Colonic mucosa (tissue), 4 donors: ENCODE results near the gene RIMS1. TPM values are rescaled to one million over a fixed set of nuclear protein-coding genes. Genes with fewer than 3 reads are reported as not detected.
"Not testable (repeated sequence)": the region's sequence is repeated elsewhere in the genome, so short reads cannot be mapped to it uniquely, and the experiment has no call there.

Experiments
- DNase-seq: peaks from one replicate; pipeline ENCODE4 v3.0.0-alpha.2; 2020
- H3K27ac ChIP-seq: fragments of 200-600 bp; one replicate; pipeline ENCODE4 v1.8.0; 2021
- H3K27me3 ChIP-seq: fragments of 200-600 bp; one replicate; pipeline ENCODE4 v1.8.0; 2021
- H3K36me3 ChIP-seq: fragments of 200-600 bp; one replicate; pipeline ENCODE4 v1.8.0; 2021
- H3K4me1 ChIP-seq: fragments of 200-600 bp; one replicate; pipeline ENCODE4 v1.8.0; 2021; ENCODE audit warnings: mild to moderate bottlenecking
- H3K4me3 ChIP-seq: fragments of 200-600 bp; one replicate; pipeline ENCODE4 v1.8.0; 2021
- H3K9ac ChIP-seq, 2 donors: one replicate each; pipeline ENCODE4 v1.7.0; 2013; ENCODE audit warnings: control low read depth in 2 of 2, low read depth in 2 of 2, low read length in 2 of 2
- H3K9me3 ChIP-seq: fragments of 200-600 bp; one replicate; pipeline ENCODE4 v1.8.0; 2021
- CTCF ChIP-seq: fragments of 200-600 bp; IDR thresholded peaks from one replicate; pipeline ENCODE4 v1.8.0; 2022; ENCODE audit warnings: antibody characterized with exemption, mild to moderate bottlenecking
- intact Hi-C: fragments of 100-400 bp; cut with DNase I; formaldehyde crosslinking; loops from one replicate; pipeline ENCODE4 v1.14.1; 2022
- total RNA-seq, 2 donors: library from RNA; stranded (reverse); fragmentation: NEBNext Ultra II Directional in 1 of 2; extraction: Animal tissue kit (Norgen Biotek cat#: 25700) in 1 of 2; gene quantifications; one replicate each; pipeline ENCODE4 v1.2.1, GENCODE V29; 2021
- donor health status: healthy.
- donor health status: DM: no; HTN: no; CAD: no.
- donor health status: DM: no; HTN: no; CAD: no.

The RIMS1 gene
- total RNA-seq, 2 donors from 2014 or later = 0.17 to 0.56 TPM

DNA sequence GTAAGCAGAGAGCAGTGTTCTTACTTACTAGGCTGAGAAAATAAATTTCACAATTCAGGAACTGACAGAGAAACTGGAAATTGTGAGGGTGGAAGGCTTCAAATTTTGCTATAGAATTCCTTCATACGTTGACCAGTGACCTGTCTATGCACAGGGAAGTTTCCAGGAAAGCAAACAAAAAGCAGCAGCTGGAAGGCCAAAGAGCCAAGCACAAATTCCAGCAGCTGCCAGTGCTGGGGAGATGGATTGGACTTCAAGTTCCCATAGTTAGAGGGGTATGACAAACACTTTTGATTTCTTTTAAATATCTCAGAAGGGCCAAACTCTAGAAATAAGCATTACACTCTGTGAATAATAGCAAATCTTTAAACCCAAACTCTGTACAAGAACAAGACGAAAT, 436.4 kb downstream of the RIMS1 start:
- DNase-seq = no peak
- intact Hi-C loops = no loop called here

DNA sequence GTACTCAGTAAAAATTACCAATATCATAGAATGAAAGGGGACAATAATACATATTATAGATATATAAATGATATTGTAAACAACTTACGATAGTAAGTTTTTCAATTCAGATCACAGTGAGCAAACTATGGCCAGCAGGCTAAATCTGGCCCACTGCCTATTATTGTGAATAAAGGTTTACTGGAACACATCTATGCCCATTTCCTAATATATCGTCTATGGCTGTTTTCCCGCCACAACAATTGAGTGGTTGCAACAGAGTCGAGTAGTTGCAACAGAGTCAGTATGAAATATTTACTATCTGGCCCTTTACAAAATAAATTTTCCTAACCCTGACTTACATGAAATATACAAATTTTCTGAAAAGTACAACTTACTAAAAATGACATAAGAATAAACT, 438.2 kb downstream of the RIMS1 start:
- no peaks in the 10 kb centered on the region for H3K36me3 ChIP-seq
- intact Hi-C loops = no loop called here
- no peaks in the 10 kb centered on the region for H3K9me3 ChIP-seq
- H3K27me3 ChIP-seq = no peaks in the 10 kb centered on the region
- no peak overlapping the region for H3K27ac ChIP-seq
- DNase-seq = no peak
- no peak overlapping the region for H3K4me3 ChIP-seq
- no peak for TF ChIP-seq CTCF
- H3K4me1 ChIP-seq = no peaks in the 10 kb centered on the region
- H3K9ac ChIP-seq = no peak overlapping the region

More for the DNA sequence above, 436.4 kb downstream of the RIMS1 start:
- Histone ChIP-seq H3K4me1 (no peaks in the 10 kb centered on the region), H3K4me3 (no peak overlapping the region), H3K27ac (no peak overlapping the region), H3K27me3 (no peaks in the 10 kb centered on the region), H3K9me3 (no peaks in the 10 kb centered on the region), H3K9ac (no peak overlapping the region), H3K36me3 (no peaks in the 10 kb centered on the region)
- no peak for TF ChIP-seq CTCF

DNA sequence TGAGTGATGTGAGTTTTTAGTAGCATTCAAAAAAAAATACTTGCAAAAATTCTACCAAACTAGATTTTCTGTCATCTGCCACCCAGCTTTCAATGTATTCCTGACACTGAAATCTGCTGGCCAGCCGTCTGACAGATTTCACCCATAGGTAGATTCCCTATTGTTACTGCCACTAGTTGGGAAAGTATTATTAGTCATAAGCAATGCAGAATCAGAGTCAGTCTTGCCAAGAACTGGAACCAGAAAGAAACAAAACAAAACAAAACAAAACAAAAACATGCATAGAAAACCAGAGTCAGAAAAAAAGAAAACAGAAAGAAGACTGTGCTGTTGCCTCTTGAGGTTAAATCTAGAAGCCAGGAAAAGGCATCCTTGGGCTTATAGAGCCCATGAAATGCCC, 442.4 kb downstream of the RIMS1 start:
- no peak overlapping the region for H3K27ac ChIP-seq
- H3K4me1 ChIP-seq = no peaks in the 10 kb centered on the region
- no peaks in the 10 kb centered on the region for H3K36me3 ChIP-seq
- no peak overlapping the region for H3K9ac ChIP-seq
- TF ChIP-seq CTCF = no peak
- intact Hi-C loops = no loop called here
- DNase-seq = no peak
- no peak overlapping the region for H3K4me3 ChIP-seq
- no peaks in the 10 kb centered on the region for H3K27me3 ChIP-seq
- H3K9me3 ChIP-seq = no peaks in the 10 kb centered on the region

DNA sequence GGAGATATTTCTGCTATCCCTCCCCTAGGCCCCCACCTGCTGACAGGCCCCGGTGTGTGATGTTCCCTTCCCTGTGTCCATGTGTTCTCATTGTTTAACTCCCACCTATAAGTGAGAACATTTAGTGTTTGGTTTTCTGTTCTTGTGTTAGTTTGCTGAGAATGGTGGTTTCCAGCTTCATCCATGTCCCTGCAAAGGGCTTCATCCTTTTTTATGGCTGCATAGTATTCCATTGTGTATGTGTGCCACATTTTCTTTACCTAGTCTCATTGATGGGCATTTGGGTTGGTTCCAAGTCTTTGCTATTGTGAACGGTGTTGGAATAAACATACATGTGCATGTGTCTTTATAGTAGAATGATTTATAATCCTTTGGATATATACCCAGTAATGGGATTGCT, 448.9 kb downstream of the RIMS1 start:
- H3K4me1 ChIP-seq, H3K27ac ChIP-seq, DNase-seq, H3K4me3 ChIP-seq, intact Hi-C loops, H3K9me3 ChIP-seq, H3K27me3 ChIP-seq, H3K9ac ChIP-seq, H3K36me3 ChIP-seq: not testable (repeated sequence)

DNA sequence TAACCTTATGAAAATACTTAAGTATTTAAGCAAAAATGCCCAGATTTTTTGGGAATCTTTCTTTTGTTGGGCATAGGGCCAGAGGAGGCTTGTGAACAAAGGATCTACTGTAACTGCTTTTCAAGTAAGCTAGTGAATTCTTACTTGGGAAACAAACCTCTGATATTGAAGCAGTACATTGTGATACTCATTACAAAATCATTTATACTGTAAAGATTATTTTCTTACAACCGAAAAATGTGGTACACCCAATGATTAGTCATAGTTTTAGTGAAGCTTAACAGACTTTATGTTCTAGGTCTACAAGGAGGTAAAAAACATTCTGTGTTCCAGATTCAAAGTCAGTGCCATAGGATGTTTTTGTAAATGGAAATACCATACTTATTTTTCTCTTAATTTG, 462.6 kb downstream of the RIMS1 start:
- H3K27me3 ChIP-seq = no peaks in the 10 kb centered on the region
- no peak for TF ChIP-seq CTCF
- DNase-seq = no peak
- no peaks in the 10 kb centered on the region for H3K36me3 ChIP-seq
- H3K4me3 ChIP-seq = no peak overlapping the region
- no peaks in the 10 kb centered on the region for H3K4me1 ChIP-seq
- H3K27ac ChIP-seq = no peak overlapping the region
- intact Hi-C loops = no loop called here
- H3K9ac ChIP-seq = no peak overlapping the region
- no peaks in the 10 kb centered on the region for H3K9me3 ChIP-seq

DNA sequence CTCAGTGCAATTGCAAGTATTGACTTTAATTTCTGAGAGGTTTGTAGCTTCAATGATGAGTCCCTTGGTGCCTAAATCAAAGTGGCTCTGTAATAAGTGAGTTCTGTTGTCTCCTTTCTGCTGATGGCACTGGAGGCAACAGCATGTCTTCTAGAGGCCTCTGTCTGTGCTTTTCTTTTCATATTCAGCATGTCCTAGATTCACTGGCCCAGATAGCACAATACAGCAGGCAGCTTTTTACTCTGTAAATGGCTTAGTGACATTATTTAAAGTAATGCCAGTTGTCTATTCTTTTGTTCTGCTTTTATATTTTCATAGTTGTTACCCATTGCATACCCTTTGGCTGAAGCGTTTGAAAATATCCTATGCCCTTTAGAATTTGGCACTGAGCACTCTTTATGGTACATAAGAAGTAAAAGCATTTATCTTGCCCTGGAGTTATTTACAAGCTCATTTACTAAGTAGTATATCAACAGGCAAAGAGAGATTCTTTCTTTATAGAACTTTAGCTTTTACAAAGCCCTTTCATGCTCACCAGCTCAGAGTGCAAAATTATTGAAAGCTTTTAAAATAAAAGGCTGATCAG, 464.0 kb downstream of the RIMS1 start:
- intact Hi-C loops = no loop called here
- Histone ChIP-seq H3K9me3 (no peaks in the 10 kb centered on the region), H3K4me1 (no peaks in the 10 kb centered on the region), H3K27me3 (no peaks in the 10 kb centered on the region), H3K36me3 (no peaks in the 10 kb centered on the region), H3K9ac (no peak overlapping the region), H3K27ac (no peak overlapping the region), H3K4me3 (no peak overlapping the region)
- DNase-seq = no peak
- no peak for TF ChIP-seq CTCF
